ENCODE data around the gene SERPINE3.

SERPINE3 gene

GRCh38 chr13:51355217-51355616, 15.7 kb downstream of the SERPINE3 start:
- DNase-seq, result no peak
- intact Hi-C loops (cut with DNase I), result no loop called here

- intact Hi-C loops (cut with DNase I), result no loop called here
- DNase-seq, result no peak
Measured at GRCh38 chr13:51357928-51358595, 18.6 kb downstream of the SERPINE3 start.

- intact Hi-C loops (cut with DNase I), result no loop called here
- no peak for DNase-seq
Measured at GRCh38 chr13:51359352-51359751, 19.9 kb downstream of the SERPINE3 start.

GRCh38 chr13:51360489-51360888, 21.0 kb downstream of the SERPINE3 start:
- intact Hi-C loops (cut with DNase I), result no loop called here
- DNase-seq, result no peak

DNA sequence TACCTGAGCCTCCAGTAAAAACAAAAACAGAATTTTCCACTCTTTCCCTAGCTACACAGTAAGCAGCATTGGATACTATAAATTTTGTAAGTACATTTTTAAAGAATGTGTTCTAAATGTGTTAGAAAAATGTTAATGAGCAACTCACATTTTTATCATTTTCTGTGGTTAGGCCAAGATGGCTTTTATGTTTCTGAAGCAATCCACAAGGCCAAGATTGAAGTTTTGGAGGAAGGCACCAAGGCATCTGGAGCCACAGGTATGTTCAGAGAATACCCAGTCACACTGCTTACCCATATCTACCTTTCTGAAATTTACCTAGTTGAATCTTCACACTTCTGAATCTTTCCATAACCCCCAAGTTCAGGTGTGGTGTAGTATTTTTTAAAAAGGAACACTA, 21.6 kb downstream of the SERPINE3 start:
- DNase-seq, result no peak
- intact Hi-C loops (cut with DNase I), result no loop called here

GRCh38 chr13:51363625-51364024, 24.1 kb downstream of the SERPINE3 start:
- no peak for DNase-seq
- intact Hi-C loops (cut with DNase I), result no loop called here

GRCh38 chr13:51364404-51365008, 25.0 kb downstream of the SERPINE3 start:
- intact Hi-C loops (cut with DNase I), result no loop called here
- DNase-seq, result no peak

DNA sequence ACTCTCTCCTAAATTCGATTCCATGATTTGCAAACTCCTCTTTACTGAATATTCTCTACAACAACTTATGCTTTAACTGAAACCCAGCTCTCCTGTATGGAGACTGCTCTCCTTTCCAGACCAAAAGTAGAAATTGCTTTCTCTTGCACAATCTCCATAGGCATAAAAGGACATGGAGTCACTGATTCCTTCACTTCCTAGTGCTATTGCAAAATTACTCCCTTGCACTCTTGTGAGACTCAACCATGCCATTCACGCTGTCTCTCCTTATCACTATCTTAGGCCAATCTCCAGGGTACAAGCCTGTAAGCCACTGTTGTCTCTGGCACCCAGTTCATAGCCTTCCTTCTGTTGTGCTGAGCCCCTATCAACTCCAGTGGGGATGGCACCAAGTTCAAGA, 30.6 kb downstream of the SERPINE3 start:
- intact Hi-C loops (cut with DNase I), result no loop called here
- no peak for DNase-seq

DNA sequence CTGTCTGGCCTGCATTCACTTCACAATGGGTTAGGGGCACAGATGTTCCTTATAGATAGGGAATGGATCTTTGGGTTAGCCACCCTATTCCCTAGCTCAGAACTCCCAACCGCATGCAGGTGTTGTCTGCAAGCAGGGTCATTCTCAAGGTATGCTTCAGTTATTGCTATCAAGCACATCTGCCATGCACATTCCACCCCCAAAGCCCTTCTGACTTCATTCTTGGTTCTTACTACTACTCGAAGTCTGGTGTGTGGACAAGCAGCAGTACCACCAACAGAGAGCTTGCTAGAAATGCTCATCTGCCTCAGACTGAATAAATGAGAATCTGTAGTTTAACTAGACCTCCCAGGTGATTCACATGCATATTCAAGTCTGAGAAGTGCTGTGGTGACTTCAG, 31.3 kb downstream of the SERPINE3 start:
- intact Hi-C loops (cut with DNase I), result no loop called here
- no peak for DNase-seq

GRCh38 chr13:51371768-51372399, 32.4 kb downstream of the SERPINE3 start:
- DNase-seq, result no peak
- intact Hi-C loops (cut with DNase I), result no loop called here

- DNase-seq, result no peak
- intact Hi-C loops (cut with DNase I), result no loop called here
Measured at GRCh38 chr13:51373451-51373850, 34.0 kb downstream of the SERPINE3 start.

GRCh38 chr13:51380269-51380668, 40.8 kb downstream of the SERPINE3 start:
- no peak for DNase-seq
- intact Hi-C loops (cut with DNase I), result no loop called here

- intact Hi-C loops (cut with DNase I), result no loop called here
Measured at GRCh38 chr13:51385114-51385513, 45.6 kb downstream of the SERPINE3 start.

DNA sequence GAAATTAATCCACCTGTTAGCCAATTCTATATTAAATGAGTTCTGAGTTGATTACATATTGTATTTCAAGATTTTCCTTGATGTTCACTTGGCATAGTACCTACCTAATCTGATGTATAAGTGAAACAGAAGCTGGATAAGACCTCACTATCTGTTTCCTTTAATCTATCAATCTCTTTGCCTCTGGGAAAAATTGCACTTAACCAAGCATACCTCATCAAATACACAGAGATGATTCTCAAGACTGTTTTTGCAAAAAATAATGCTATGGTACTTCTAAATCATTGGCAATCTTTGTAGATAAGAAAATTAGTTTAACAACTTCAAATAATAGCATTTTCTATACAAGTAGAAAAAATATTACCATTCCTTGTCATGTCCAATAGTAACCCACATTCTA, 55.2 kb downstream of the SERPINE3 start:
- intact Hi-C loops (cut with DNase I), result no loop called here
- no peak for DNase-seq

More at GRCh38 chr13:51385114-51385513, 45.6 kb downstream of the SERPINE3 start:
- no peak for DNase-seq

DNA sequence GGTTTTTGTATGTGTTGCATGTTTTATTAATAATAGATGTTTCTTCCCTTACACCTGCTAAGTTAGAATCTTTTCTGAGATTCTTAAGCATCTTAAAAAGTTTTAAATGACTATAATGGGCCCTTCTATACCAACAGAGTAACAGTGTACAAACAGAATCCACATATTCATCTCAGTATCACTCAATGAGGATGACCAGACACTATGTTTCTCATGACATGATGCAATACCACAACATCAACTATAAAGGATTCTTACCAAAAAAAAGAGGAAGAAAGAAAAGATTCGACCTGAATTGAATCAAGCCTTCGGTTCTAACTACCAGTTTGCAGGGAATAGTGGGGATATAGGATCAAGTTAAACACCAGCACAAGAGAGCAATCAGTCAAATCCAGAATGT, 56.9 kb downstream of the SERPINE3 start:
- intact Hi-C loops (cut with DNase I), result no loop called here

DNA sequence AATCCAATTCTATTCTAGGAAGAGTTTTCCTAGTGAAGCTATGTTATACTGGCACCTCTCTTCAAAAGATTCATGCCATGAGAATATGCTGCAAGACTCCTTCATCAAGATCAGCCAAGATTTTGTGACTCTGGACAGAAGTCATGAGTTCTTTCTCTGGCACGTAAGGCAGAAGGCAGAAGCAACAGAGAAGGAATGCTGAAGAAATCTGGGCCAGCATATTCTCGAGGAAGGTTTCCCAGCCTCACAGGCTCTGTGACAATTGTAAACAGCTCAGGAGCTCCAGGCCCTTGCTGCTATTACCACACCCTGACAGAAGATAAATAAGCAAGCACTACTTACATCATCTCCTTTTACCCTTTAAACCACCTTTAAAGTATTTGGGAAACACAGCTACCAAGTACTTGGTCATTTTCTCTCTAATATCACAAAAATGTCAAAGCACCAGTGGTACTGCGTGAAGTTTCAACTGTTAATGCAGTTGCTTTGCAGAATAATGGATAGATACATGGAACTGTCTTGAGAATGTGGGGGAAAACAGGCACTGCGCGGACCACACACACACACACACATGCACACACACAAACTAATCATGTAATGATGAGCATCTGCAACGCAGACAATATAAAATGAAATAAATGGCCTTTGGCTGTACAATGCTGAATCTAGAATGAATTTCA, 57.9 kb downstream of the SERPINE3 start:
- intact Hi-C loops (cut with DNase I), result no loop called here
- peak in 1 of 42 donors; percentile 13 for DNase-seq

More for the DNA sequence above, 56.9 kb downstream of the SERPINE3 start:
- DNase-seq, result no peak

- intact Hi-C loops (cut with DNase I), result no loop called here
- DNase-seq, result no peak
Measured at GRCh38 chr13:51405176-51405575, 65.7 kb downstream of the SERPINE3 start.

- no peak for DNase-seq
- intact Hi-C loops (cut with DNase I), result no loop called here
Measured at GRCh38 chr13:51412431-51412830, 72.9 kb downstream of the SERPINE3 start.
